Endothelial cell of umbilical vein (primary cell): ENCODE results near the gene PZP.

Experiments
- EZH2 ChIP-seq: IDR thresholded peaks from 2 replicates; pipeline ENCODE4 v1.6.1; 2012; ENCODE audit warnings: borderline replicate concordance, low read depth, mild to moderate bottlenecking, moderate library complexity, low read length, inconsistent platforms; ENCODE audit not compliant: severe bottlenecking
- GATA2 ChIP-seq: IDR thresholded peaks from 2 replicates; pipeline ENCODE4 v1.7.0; 2011; ENCODE audit warnings: low read depth, mild to moderate bottlenecking, moderate library complexity, mixed read lengths, low read length; ENCODE audit not compliant: insufficient read length, insufficient read depth
- POLR2A ChIP-seq: IDR thresholded peaks from 2 replicates; pipeline ENCODE4 v1.6.1; 2012; ENCODE audit warnings: low read depth, mild to moderate bottlenecking, control low read depth, low read length
- TF ChIP-seq, protein P1 (sequence below), 2 donors: IDR thresholded peaks; 1 replicate in 1 of 2; 2 replicates in 1 of 2; pipeline ENCODE4 v1.5.1; 2011; ENCODE audit warnings: low read length in 2 of 2, mild to moderate bottlenecking in 2 of 2, moderate library complexity in 2 of 2, control low read depth in 1 of 2, inconsistent platforms in 1 of 2, low read depth in 1 of 2; ENCODE audit not compliant: insufficient read depth in 1 of 2; ENCODE audit errors: extremely low read depth in 1 of 2

GRCh38 chr12:9227950-9228349 lies 19.8 kb upstream of the PZP start:
- no peak for TF ChIP-seq EZH2
- TF ChIP-seq, protein P1, sequence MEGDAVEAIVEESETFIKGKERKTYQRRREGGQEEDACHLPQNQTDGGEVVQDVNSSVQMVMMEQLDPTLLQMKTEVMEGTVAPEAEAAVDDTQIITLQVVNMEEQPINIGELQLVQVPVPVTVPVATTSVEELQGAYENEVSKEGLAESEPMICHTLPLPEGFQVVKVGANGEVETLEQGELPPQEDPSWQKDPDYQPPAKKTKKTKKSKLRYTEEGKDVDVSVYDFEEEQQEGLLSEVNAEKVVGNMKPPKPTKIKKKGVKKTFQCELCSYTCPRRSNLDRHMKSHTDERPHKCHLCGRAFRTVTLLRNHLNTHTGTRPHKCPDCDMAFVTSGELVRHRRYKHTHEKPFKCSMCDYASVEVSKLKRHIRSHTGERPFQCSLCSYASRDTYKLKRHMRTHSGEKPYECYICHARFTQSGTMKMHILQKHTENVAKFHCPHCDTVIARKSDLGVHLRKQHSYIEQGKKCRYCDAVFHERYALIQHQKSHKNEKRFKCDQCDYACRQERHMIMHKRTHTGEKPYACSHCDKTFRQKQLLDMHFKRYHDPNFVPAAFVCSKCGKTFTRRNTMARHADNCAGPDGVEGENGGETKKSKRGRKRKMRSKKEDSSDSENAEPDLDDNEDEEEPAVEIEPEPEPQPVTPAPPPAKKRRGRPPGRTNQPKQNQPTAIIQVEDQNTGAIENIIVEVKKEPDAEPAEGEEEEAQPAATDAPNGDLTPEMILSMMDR (IDR thresholded peaks at IDR 0.05; ENCODE audit: extremely low read depth in 1 of 2, insufficient read depth in 1 of 2, low read depth in 1 of 2, low read length in 2 of 2) = no peak
- TF ChIP-seq GATA2 = no peak
- TF ChIP-seq POLR2A = no peak
